Muscle of back (tissue), 13 donors: Measurements from ENCODE around the gene CLDN20. TPM values are rescaled to one million over a fixed set of nuclear protein-coding genes. Genes with fewer than 3 reads are reported as not detected.
"Not testable (repeated sequence)": the region's sequence is repeated elsewhere in the genome, so short reads cannot be mapped to it uniquely, and the experiment has no call there.

ENCODE experiments used
- DNase-seq, 3 donors: peaks; one replicate each; pipeline versions ENCODE4 v3.0.0 to v3.0.0-alpha.2; 2013
- long read RNA-seq, 9 donors: transcript quantifications; one replicate each; lab custom pipeline, GENCODE V29; 2026
- polyA plus RNA-seq, 10 donors: library from polyadenylated mRNA; unstranded; fragments of 120-200 nt; gene quantifications; one replicate each; pipeline ENCODE4 v1.2.1, GENCODE V29; 2013; ENCODE audit not compliant: insufficient read length in 10 of 10

Gene CLDN20, protein sequence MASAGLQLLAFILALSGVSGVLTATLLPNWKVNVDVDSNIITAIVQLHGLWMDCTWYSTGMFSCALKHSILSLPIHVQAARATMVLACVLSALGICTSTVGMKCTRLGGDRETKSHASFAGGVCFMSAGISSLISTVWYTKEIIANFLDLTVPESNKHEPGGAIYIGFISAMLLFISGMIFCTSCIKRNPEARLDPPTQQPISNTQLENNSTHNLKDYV
- polyA plus RNA-seq, result 1 to 10 TPM in 1 of 10 donors, under 1 TPM in 9; 0.30 to 1.4 (median 0.49) TPM
- long read RNA-seq, donor 1, result 0 reads
- long read RNA-seq, donor 2, result 0 reads
- long read RNA-seq, donor 3, result 0 reads
- long read RNA-seq, donor 4, result 0 reads
- long read RNA-seq, donor 5, partial matches to known transcripts, result 0 of 9 reads
- long read RNA-seq, donor 5, other reads (novel, unspliced or antisense), result 9 of 9 reads
- long read RNA-seq, donor 6, result 0 reads
- long read RNA-seq, donor 7, result 0 reads
- long read RNA-seq, donor 8, result 0 reads
- long read RNA-seq, donor 9, result 0 reads

DNA sequence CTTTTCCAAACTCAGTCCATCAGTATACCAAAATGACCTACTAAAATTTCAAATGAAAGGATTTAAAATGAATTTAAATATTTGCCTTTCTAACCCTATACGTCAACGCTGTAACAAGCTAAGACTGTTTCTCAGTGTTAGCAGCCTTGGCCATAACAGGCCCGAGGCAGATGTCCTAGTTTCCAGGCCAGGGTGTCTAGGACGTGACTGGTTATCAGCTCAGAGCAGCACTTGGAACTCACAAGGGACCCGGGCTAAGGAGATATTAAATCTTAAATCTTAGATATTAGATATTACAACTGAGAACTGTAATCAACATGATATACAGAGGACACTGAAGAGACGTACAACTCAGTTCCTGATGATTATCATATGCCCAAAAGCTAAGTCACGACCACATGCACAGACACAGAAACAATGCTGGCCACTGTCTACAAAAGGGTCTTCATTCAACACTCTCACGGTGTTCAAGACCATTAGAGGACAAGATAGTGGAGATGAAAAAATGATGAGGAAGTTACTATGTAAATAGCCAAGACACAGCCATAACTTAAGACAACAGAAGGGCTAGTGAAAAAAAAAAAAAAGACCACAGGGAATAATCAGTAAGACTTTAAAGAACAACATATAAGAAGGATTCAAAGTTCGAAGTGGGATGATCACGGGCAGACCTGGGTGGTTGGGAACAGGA, at the start of gene CLDN20:
TSS of gene CLDN20 (plus strand) at position 641 of the 691 bp plus-strand sequence. CDS start 11,707 bp downstream, outside the sequence.
- DNase-seq, result no peak

DNA sequence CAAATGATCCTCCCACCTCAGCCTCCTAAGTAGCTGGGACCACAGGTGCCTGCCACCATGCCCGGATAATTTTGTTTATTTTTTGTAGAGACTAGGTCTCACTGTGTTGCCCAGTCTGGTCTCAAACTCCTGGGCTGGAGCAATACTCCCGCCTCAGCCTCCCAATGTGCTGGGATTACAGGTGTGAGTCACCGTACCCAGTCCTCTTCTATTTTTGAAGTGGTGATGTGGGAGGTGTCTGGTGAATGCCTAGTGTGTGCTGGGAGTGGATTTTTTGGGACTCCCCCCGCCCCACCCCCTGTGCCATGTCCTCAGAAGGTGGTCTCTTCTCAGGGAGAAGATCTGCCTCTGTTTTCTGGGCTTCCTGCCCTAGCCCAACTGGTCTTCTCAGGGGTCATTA, 47.9 kb upstream of the CLDN20 start:
- DNase-seq, result no peak

DNA sequence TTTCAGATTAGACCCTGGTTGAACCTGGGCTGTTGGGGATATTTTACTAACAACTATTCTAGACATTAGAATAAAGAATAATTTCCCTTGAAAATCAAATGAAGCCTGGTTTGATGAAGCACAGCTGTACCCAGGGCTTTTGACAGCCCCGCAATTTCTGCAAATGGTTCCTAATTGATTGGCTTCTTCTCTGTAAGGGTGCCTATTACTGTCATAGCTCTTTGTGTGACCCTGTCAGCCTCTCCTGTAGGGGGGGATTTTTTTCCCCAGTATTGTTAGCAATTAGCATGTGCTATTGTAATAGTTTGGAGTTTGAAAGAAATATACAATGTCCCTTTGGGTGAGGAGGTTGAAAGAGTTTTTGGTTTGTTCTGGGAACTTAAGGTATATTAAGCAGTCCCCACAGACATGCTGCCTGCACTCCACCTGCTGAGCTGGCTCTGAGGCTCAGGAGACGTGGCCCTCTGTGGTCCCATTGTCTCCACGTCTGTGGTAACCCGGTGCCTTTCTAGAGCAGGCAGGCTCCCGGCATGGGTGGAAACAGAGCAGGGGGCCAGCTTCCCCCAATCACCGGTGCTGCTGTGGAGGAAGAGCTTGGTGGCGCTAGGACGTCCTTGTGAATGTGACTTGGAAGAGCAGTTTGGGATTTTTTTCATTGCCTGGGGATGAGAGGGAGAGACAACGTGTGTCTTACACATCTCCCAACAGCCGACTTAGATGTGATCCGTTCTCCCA, 47.3 kb upstream of the CLDN20 start:
- no peak for DNase-seq

DNA sequence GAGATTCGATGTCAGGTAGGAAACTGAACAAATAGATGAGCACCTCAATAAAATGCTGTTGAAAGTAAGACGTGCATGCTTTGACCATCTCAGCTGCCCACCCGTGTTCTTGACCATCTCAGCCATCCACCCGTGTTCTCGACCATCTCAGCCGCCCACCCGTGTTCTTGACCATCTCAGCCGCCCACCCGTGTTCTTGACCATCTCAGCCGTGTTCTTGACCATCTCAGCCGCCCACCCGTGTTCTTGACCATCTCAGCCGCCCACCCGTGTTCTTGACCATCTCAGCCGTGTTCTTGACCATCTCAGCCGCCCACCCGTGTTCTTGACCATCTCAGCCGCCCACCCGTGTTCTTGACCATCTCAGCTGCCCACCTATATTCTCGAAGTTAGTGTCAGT, 45.1 kb upstream of the CLDN20 start:
- DNase-seq, result not testable (repeated sequence)

DNA sequence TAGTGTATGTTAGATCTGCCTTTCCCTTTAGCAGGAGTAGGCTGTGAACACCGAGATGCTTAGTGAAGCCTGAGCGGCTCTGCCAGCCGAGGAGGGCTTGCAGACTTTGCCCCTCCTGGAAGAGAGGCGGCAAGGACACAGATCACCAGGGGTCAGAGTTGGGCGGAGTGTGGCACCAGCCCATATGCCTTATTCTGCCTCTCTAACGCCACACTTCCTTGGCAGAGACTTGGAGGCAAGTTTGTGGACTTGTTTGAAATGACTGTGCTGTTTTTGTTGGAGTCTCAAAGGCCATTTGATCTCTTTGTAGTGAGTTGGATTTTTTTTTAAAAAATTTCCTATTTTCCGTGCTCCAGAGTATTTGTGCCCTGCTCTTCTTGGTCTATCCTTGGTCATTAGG, 44.5 kb upstream of the CLDN20 start:
- no peak for DNase-seq

DNA sequence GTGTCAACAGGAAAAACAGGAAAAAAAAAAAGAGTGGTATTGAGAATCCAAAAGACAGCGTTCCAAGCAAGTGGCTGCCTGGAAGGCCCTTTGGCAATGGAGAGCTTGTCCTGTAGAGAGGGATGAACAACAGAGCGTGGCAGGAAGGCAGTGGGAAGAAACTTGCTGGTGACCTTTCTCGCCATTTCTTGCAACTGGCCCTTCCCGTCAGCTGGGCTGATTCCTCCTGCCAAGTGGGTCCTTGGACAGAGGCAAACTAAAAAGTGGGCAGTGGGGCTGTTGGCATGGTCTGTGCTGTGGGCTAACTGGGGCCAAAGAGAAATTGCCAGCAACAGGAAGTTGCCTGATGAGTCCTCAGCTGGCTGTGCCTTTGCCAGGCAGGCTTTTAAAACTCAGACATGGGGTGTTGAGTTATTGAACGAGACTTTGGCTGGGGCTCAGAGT, 43.9 kb upstream of the CLDN20 start:
- DNase-seq, result no peak

DNA sequence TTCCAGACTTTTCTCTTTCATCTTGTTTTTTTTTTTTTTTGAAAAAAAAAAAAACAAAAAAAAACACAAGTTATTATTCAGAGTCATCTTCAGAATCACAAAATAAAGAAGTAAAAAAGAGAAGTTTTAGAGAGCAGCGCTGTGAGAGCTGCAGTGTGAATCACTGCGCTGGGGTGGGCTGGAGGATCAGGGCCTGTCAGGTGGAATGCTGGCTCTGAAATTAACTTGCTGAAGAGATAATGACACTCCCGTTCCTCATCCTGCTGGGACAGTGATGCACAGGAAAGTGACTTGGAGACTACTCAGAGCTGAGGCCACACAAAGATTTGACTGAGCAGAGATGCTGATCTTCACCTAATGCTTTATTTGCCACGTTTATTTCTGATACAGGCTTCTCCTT, 42.7 kb upstream of the CLDN20 start:
- DNase-seq, result no peak

DNA sequence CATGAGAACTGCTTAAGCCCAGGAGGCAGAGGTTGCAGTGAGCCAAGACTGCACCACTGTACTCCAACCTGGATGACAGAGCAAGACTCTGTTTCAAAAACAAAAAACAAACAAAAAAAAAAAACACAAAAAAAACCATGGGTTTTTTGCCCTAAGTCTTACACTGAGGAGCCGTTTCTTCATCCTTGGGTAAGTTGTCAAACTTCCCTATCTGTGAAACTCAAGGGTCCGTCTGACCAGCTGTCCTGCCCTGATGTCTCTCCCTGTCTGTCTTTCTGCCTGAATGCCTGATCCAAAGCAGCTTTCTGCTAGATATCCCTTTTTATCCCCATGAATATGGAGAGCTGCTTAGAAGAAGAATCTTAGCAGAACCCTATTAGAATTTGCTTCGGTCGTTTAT, 41.3 kb upstream of the CLDN20 start:
- no peak for DNase-seq

DNA sequence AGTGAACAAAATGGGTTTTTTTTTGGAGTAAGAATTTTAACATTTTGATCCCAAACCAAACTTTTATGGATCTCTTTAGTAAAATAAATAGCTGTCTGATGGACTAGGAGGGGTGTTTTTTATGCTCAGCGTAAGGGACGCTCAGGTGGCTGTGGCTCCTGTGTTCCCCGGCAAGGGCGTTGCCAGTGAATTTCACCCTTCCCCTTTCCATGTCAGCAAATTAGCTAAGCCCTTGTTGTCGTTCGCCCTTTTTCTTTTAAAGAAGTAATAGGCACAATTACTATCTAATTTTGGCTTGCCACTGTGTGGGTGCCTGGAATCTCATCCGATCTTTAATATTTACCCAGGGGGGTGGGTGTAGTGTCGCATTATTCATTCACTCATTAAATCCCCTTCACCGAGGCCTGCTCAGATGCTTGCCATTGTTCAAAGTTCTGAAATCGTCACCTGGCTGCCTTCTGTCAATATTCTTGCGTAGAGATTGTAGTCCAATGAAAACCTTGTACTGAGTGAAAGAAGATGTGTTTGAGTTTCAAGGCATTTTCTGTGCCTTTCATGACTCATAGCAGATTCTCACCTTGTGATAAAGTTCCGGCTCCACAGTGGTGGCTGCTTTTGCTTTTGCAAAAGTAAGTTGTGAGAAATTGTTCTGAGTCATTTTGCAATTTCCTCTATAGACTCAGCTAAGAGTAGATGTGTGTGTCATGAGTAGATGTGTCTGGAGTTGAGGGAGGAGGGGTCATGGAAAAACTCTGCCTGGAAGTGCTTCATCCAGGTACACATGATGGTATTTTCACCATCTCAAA, 40.0 kb upstream of the CLDN20 start:
- peak in 1 of 3 donors; percentile 73 for DNase-seq

DNA sequence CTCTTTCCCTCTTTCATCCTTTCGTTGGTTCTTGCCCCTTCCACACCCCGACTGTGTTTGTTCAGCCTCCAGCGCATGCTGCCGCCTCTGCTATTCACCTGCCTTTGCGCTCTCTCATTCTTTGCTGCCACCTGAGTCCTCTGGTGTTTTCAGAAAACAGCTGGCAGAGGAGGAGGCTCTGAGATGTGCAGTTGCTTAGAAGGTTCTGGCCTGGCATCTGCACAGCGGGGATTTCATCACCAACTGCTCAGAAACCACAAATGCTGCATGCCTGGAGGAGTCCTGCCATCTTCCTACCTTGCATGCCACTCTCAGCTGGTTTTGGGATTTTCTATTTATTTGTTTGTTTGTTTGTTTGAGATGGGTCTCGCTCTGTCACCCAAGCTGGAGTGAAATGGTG, 39.2 kb upstream of the CLDN20 start:
- DNase-seq, result no peak

DNA sequence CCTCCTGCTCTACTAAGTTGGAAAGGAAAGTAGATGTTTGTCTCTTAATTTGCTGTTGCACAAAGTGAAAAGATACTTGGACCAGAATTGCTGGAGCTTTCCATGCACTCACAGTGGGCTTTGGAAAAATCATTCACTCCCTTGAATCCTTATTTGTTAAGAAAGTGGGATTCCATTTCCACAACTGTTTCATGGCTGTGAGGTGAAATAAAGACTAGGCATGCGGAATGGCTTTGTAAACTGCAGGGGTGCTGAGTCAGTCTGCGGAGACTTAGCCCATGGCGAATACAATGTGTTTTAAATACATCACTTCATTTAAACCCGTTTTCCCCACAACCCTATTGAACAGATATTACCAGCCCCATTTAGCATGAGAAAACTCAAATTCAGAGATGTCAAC, 36.8 kb upstream of the CLDN20 start:
- DNase-seq, result no peak

DNA sequence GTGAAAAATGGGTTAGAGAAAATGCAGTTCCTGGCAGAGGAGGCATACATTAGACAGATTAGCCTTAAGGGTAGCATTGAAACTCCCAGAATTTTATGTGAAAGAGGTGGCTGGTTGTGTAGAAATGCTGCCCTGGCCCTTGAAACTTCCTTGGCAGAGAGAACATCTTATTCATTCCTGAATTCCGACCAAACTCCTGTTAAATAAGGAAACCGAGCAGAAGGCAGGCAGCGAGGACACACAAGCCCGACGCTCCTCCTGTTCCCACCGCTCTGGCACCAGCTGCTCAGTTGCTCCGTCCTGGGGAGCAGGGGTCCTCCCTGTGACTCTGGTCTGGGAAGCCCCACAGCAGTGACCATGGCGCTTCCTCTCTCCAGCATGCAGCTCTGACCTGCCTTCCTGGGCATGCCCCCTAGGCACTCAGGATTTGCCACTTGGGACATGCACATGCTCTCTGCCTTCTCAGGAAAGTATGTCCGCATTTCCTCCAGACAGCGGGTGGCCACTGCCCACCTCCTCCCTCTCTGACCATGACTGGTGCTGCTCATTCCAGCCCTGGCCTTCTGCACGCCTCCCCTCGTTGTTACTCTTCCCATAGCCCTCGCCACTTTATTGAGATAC, 35.2 kb upstream of the CLDN20 start:
- DNase-seq, result peak in 1 of 3 donors; percentile 42

DNA sequence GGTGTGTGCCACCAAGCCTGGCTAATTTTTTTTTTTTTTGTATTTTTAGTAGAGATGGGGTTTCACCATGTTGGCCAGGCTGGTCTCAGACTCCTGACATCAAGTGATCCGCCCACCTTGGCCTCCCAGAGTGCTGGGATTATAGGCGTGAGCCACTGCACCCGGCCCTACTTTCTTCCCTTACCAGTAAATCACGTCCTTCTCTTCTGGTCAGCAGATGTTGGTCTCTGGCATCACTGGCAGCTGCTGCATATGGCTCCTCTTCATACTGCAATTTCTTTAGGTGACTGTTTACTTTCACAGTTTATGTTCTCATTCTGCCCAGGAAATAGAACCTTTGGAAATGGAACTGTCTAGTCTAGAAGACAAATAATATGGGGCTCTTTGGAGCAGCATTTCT, 32.8 kb upstream of the CLDN20 start:
- not testable (repeated sequence) for DNase-seq

DNA sequence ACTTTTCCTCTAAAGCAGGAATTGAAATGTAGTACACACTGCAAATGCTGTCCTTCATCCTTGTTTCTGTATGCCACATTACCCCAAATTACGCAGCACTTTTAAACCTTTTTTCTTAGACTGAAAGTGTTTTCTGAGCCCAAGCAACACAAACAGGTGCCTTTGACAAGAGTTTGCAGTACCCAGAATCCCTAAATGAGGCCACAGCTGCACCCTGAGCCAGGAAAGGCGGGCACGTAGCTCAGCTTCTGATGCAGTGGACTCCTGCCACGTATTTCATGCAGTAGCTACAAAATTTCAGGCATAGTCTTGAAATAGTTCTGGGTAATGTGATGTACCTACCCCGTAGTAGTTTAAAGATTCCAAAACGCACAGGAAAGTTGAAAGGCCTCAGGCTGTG, 31.0 kb upstream of the CLDN20 start:
- no peak for DNase-seq

DNA sequence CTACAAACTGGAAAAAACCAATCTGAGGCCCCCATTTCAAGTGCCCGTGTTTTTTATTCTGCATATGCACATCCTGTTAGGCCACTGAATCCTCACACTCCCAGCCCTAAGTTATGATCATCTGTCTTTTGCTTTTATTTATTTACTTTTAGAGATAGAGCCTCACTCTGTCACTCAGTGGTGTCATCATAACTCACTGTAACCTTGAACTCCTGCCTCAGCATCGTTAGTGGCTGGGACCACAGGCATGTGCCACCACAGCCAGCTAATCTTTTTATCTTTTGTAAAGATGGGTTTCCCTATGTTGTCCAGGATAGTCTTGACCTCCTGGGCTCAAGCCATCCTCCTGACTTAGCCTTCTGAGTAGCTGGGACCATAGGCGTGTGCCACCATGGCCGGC, 29.6 kb upstream of the CLDN20 start:
- no peak for DNase-seq

DNA sequence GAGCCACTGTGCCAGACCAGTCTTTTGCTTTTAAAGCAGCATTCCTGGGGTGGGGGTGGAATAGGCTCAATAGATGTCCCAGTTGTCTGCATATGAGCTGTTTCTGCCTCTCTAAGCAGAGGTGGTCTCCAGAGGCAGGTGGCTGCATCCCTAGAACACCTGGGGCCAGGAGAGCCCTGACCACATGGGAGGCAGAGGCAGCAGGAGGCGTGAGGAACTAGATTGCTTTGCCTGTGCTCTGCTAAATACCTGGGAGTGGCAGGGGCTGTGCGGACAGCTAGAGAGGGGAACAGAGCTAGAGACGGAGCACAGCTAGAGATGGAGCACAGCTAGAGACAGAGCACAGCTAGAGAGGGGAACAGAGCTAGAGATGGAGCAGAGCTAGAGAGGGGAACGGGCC, 29.1 kb upstream of the CLDN20 start:
- no peak for DNase-seq

DNA sequence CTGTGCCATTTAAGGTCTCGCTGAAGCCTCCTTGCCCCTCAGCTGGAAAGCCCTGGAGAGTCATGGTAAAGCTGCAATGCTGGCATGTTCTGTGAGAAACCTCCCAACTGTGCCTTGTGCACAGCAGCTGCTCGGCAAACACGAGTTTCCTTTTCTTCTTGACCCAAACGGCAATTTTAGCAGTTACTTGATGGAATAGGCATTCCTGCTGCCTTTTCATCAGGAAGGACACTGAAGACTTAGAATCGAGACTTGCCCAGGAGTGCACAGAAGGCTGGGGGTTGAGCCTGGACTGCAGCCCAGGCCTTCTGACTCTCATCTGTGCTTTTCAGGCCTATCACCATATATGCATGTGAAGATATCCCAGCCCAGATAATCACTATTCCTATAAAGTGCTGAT, 28.7 kb upstream of the CLDN20 start:
- DNase-seq, result peak in 2 of 3 donors; percentile 11 to 37

DNA sequence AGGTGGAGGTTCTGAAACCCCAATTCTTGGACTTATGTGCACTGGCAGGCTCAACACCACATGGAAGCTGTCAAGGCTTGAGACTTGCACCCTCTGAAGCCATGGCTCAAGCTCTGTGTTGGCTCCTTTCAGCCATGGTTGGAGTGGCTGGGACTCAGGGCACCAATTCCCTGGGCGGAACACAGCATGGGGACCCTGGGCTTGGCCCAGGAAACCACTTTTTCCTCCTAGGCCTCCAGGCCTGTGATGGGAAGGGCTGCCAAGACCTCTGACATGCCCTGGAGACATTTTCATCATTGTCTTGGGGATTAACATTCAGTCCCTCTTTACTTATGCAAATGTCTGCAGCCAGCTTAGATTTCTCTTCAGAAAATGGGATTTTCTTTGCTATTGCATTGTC, 26.2 kb upstream of the CLDN20 start:
- DNase-seq, result no peak

DNA sequence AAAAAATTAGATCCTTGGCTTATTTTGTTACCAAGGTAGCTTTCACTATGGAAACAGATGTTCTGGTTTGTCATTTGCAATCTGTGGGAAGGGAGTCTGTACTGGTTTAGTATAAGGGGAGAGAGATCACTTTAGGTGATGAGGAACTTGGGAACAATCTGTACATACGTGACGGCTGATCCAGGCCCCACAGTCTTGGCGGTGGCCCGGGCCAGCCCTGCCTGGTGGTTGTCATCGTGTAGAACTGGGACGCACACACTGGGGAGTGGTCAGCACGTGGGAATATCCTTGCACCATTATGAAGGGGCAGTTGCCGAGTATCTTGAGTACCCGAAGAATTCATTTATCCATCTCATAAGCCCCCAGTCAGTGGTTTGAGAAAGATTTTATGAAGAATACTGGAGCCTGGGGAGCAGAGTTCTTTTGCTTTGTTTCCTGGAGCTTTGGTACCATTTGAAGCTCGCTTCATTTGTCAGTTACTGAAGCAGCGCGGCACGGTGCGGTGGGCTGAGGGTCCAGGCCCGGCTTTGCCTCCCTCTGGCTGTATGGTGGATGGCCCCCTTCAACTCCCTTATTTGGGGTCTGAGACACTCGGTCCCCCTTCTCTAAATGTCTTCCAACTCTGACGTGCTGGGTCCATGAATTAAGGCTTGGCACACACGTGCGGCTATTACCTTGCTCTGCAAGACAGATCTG, 22.8 kb upstream of the CLDN20 start:
- no peak for DNase-seq

DNA sequence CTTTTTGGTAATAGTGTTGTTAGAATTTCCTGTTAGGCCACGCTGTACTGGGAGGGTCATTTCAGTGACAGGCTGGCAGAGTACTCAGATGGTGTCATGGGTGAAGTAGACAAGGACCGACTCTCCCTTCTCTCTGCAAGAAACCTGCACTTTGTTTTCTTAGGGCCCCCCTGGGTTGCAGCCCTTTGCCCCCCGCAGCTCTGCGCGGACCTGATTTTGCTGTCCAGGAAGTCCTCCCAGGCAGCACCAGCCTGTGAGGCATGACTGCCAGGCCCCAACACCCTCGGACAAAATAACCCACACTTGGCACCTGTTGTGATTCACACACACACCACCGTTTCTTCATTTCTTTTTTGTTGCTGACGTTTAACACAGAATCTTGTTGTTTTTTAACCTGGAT, 21.8 kb upstream of the CLDN20 start:
- no peak for DNase-seq
